Hippocampal formation (tissue), 2 donors: ENCODE results near the gene NOL3.
"Not testable (repeated sequence)": the region's sequence is repeated elsewhere in the genome, so short reads cannot be mapped to it uniquely, and the experiment has no call there.

Source experiments
- DNase-seq, 2 donors: peaks; one replicate each; lab custom pipeline; 2025; lab: John Stamatoyannopoulos, UW

NOL3 gene

DNA sequence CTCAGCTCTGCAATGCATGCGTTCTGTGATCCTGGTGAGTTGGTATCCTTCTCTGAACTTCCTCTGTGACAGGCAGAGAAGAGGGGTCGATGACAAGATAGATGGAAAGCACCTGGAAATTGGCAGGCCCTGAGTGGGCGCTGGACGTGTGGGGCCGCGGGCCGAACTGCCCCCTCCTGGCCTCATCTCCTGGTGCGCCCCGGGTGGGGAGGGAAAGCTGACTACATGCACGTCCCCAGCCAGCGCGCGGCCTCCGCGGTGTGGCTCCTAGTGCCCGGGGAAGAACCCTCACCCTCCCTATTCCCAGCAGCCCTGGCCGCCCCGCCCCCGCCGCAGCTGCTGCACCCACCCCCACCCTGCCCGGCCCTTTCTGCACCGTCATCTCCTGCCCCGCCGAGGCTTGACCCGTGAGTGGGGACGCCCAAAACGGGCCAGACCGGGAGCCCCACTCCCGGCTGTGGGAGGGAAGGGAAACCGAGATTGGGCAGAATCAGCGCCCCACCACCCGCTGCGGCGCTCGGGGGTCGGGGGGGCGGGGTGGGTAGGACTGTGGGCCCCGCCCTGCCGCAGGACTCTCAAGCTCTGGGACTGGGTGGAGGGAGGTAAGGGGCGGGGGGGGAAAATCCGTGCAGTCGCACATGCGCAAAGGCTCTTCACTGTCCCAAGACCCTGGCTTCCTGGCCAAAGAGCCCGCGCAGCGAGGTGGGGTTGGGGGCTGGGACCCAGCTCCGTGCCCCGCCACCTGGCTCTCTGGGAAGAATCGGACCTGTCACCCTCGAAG lies at the start of gene NOL3:
TSS of gene NOL3 (plus strand) at position 371 of the 781 bp plus-strand sequence.
- DNase-seq, result peak; percentile 29 to 57

DNA sequence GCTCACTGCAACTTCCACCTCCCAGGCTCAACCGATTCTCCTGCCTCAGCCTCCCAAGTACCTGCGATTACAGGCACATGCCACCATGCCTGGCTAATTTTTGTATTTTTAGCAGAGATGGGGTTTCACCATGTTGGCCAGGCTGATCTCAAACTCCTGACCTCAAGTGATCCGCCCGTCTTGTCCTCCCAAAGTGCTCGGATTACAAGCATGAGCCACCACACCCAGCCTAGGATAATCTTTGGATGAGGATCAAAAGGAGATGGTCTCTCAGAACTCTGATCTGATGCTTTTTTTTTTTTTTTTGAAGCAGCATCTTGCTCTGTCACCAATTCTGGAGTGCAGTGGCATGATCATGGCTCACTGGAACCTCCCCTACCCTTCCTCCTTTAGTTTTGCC lies 47.5 kb upstream of the NOL3 start:
- DNase-seq, result not testable (repeated sequence)

DNA sequence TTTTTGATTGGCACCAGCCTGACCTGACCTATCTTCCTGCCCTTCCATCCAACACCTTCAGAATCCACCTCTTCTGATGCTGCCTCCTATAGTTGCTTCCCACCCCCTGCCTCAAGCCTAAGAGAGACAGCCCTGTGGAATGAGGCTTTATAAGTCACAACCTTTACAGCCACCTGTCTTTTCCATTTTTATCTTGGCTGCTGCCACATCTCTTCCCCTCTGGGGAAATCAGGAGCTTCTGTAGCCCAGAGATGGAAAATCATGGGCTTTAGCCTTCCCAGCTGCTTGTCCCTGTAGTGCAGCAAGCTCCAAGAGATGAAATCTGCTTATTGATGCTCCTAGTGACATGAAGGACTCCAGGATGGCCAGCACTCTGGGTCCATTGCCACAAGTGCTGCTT lies 41.9 kb upstream of the NOL3 start:
- no peak for DNase-seq

DNA sequence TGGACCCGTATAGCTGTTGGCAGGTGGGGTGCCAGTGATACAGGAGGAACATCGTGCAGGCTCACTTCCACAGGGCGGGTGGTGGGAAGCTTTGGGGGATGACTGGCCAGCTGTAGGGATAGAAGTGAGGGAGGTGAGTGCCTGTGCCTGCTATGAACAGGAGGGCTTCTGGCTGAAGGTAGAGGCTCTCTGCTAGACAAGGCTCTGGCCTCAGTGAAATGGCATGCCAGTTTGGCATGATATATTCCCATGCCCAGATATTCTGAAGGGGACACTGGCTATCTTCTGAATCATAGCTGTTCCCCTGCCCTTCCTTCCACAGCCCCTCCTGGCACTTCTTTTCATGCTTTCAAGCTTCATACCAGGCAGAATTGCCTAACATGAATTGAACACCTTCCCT lies 41.5 kb upstream of the NOL3 start:
- DNase-seq, result no peak

DNA sequence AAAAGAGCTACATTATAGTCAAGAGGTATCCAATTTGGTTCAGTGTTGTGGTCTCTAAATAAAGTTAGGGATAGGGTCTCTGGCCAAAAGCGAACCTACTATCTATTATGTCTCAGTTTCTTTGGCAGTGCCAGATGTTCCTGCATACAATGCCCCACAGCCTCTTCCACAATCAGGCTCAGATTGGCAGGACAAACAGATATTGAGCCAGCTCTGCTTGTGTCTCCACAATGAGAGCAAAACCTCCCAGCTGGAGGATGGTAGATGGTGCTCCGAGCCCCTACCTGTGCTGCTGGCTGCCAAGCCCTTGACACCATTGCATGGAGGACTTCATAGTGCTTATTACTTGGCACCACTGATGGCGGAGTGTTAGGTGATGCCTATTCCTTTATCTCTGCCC lies 40.9 kb upstream of the NOL3 start:
- peak in 1 of 2 donors; percentile 16 for DNase-seq

DNA sequence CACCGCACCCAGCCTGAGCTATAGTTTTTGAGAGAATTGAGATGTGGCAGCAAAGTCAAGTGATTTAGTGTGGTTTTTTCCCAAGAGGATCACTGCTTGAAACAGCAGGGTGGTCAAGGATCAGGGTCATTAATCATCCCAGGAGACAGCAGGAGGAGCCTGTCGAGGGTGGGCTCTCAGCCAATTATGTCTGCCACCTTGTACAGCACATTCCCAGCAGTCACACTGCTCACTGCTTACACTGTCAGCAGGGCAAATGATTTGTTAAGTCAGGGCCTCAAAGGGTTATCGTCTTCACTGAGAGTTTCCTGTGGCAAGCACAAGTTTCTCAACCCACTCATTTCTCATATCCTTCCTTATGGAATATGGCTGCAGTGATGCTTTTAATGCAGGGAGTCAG lies 32.7 kb upstream of the NOL3 start:
- DNase-seq, result no peak

DNA sequence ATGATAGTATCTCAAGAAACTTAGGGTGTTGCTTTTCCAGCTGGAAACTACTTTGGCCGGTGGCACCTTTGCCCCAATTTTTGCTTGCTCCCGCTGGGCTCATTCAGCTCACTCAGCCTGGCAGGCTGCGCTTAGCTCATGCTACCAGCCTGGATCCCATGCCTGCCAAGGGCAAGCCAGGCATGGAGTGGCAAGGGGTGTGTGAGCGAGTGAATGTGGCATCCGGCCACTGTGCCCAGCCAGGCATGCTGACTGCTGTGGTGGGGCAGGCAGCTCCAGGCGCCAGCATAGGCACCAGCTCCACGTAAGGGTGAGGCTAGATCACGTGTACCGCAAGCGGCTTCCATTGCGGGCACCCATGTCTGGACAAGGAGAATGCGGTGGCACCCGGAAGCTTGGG lies 28.9 kb upstream of the NOL3 start:
- no peak for DNase-seq

DNA sequence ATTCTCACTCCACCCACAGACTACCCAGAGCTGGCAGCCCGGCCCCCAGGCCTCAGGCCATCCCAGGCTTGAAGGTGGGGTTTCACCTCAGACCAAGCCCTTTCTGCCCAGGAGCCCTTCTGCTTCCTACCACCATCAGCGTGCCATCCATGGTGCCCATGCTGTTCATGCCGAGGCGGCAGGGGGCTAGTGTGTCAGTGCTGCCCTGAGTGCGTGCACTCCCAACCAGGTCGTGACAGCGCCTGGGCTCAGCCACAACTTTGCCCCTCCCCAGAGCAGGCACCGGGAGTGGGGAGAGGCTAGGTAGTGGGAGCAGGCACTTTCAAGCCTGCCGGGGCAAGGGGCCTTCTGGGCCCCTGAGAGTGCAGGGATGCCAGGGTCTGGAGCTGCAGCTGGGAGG lies 28.0 kb upstream of the NOL3 start:
- no peak for DNase-seq

DNA sequence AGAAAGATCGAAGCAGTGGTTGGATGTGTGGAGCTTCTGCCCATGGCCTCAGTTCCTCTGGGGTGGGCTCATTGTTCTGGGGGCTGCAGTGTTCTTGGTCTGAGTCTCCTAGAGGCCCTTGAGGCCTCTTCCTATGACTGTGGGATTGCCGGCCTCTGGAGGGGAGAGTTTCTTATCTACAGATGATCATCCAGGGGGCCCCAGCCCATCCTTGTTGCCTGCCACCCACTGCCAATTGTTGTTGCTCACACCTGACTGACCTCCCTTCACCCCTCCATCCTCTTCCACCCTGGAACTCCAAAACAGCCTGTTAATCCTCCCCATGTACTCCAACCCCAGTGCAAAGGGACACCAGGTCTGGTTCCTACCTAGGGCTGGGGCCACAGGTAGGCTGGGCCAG lies 25.4 kb upstream of the NOL3 start:
- DNase-seq, result no peak

DNA sequence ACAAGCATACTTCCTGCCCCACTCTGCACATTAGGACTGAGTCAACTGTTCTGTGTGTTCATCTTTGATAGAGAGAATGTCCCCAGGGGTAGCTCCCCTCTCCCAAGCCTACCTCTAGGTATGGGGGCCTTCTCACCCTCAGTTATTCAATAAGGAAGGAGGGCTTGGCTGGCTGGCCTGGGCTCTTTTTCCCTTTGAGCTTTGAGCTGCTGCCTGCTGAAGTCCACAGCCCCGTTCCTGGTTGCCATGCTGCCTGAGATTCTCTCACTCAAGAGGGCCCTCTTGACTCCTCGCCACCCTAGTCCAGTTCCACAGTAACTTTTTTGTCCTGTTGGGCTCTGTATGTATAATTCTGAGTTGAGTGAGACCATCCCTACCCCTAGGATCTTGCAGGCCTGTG lies 24.6 kb upstream of the NOL3 start:
- no peak for DNase-seq

DNA sequence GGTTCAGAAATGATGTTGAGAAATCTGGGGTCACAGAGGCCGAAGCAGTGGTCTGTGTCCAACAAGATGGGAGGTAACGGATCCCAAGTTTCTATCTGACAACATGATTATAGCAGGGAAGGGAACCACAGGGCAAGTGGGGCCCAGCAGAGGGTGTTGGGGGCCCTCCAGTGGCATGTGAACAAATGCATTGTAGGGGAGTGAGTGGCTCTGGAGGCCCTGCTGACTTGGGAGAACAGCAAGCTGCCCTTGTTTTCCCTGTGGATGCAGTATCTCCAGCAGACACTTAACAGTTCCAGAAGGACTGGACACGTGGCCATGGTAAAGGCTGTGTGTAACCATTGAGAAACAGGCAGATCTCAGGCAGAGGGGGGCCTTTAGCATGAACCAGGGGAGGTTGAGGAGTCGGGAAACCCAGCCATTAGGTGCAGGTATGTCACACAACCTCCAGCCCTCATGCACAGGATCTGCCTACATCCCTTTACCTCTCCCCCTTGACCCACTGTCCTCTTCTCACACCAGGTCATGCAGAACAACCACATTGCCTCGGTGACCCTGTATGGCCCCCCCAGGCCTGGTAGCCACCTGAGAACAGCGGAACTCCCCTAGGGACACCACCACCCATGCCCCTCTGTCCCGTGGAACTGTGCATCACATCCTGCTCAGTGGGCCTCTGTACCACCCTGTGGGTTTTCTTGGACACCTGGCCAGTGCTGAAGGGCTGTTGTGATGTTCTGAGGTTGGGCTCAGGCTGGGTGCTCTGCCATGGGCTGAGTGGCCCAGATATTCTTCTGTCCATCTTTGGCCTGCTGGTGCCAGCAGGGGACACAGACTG lies 23.6 kb upstream of the NOL3 start:
- no peak for DNase-seq

DNA sequence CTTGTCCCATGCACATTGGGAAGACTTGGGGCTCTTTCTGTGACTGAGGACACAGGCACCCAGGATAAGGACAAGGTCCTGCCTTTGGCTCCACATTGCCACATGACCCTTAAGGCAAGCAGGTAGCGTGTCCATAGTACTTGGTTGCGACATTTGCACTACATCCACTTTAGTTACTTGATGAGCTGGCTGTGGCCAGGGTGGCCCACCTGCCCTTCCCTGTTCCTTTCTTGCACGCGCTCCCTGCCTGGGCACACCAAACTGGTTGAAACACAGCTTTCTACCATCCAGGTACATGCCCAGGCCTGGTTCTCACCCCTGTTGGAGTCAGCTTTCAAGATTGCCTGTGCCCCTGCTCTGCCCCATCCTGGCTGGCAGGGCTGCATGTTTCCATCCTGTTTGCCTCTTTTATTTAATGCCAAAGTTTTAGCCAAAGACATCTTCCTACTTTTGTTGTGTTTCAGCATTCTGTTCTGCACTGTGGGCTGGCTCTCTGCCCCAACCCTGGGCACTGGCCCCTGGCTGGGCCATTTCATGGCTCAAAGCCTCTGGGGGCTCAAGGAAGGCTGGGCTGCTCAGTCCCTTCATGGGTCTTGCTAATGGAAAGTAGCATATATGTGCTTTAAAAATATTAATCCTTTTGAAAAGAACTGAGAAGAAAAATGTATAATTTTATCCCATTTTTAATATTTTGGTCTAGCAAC lies 22.7 kb upstream of the NOL3 start:
- no peak for DNase-seq

DNA sequence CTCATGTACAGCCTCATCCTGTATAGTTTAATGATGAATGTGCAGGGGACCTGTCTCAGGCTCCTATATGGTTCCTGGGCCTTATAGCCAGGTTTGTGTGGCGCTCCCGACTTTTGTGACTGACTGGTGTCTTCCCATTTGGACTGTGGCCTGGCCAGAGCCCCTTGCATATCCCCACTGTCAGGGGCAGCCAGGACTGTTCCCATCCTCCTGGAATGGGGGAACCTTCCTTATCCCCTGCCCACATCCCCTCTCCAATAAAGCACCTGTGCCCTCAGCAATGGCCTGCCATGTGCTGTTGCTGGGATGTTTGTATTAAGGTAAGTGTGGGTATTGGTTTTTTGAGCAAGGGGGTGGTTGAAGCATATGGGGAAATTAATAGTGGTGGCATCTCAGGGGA lies 22.1 kb upstream of the NOL3 start:
- DNase-seq, result no peak

DNA sequence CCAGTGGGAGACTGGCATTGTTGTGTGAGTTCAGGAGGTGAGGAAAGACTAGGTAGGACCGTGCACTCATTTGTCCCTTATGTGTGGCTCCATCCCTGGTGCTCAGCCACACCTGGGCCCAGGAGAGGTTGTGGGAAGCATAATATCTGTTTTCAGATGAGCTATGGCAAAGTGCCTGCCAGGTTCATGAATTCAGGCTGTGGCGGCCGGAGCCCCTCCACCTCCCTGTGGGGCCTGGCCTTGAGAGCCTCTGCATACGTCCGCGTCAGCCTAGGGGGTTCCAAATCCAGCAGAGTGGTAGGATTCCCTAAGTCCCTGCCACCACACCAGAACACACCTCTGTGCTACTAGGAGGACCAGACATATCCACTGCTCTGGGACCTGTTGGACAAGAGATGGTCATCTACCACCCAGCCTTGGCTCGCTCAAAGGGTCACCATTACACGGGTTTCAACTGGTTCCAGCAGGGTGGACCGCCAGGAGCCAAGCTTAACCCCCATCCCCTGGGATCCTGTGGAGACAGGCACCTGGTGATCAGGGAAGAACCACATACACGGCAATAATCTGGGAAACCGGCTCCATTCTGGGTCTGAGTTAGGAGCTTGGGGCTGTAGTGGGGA lies 21.6 kb upstream of the NOL3 start:
- DNase-seq, result no peak

DNA sequence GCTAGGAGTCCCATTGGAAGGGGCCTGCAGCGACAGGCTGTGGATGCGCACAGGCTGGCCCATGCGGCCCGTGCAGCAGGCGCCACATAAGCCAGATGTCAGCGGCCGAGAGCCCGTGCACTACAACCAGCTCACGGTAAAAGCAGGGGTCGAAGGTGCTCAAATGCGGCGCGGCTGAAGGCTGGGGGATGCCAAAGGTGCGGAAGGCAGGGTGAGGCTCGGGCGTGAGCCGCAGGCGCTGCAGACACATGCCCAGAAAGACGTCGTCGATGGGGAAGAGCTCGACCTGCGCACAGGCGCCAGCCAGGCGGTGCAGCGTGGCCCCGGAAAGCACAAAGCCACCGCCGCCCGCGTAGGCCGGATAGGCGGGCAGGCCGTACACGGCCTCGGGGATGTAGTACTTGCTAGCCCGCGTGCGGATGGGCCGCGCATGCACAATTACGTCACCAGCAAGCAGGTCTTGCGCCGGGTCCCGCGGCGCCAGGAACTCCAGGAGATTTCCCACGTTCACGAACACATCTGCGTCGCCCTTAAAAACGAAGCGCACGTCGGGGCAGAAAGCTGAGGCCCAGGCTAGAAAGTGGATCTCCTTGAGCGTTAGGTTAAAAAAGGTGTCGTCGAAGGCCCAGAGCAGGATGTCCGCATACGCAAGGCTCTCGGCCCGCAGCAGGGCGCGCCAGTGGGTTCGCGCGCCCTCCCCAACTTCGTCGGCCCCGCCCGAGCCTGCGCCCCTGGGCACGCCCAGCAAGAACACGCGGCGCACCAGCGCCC lies 20.9 kb upstream of the NOL3 start:
- DNase-seq, result no peak

DNA sequence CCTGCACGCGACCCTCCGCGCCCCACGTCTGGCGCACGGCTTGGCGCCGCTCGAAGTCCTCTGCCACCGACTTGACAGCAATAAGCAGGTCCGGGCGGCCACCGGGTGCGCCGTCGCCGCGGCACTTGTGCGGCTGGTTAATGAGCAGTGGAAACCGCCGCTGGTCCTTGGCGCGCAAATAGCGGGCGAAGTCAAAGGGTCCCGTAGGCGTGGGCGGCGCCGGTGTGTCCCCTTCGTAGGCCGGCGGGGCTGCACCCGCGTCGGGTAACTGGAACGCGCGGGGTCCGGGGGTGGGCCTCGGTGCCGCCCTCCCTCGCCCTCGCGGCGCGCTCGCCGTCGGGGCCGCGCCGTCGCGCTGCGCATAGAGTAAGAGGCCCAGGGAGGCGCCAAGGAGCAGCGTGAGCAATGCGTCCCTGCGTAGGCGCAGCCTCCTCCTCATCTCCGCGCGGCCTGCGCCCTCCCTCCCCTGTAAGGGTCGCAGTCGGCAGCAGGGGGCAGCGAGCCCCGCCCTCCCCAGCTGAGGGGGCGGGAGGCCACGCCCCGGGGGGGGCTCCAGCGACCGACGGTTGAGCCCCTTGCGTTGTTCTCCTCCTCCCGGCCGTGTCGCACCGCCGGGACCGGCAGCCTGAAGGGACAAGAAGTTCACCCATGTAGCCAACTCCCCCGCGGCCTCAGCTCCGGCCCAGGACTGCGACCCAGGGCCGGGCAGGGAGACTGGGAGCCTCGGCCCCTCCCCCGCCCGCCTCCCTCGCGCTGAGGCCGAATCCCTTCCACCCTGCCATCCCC lies 20.1 kb upstream of the NOL3 start:
- no peak for DNase-seq

DNA sequence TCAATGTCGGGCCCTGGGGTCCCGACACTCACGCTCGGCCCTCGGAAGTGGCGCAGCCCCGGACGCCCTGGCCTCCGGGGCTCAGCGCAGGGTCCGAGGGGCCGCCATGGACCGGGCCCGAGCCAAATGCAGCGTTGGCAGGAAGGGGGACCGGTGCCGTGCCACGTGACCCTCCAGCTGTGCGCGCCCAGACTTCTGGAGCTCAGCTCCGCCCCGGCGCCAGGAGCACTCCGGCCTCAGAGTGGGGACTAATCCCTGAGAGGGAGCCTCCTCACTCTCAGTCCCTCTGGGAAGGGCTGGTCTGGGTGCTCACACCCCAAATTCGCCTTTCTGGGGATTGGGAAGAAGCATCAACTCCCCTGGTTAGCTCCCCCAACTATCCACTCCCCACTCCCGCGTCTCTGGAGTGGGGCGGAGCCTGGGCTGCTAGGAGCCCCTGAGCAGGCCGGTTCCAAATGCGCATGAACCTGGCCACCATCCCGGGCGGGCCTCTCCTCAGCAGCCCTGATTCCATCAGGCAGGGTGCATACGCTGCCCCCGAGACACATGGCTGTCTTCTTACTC lies 19.4 kb upstream of the NOL3 start, which contains the start of gene B3GNT9:
TSS of gene B3GNT9 (minus strand) at position 166 of the 564 bp plus-strand sequence. CDS start 513 bp downstream, outside the sequence.
- DNase-seq, result peak; percentile 70 to 81

DNA sequence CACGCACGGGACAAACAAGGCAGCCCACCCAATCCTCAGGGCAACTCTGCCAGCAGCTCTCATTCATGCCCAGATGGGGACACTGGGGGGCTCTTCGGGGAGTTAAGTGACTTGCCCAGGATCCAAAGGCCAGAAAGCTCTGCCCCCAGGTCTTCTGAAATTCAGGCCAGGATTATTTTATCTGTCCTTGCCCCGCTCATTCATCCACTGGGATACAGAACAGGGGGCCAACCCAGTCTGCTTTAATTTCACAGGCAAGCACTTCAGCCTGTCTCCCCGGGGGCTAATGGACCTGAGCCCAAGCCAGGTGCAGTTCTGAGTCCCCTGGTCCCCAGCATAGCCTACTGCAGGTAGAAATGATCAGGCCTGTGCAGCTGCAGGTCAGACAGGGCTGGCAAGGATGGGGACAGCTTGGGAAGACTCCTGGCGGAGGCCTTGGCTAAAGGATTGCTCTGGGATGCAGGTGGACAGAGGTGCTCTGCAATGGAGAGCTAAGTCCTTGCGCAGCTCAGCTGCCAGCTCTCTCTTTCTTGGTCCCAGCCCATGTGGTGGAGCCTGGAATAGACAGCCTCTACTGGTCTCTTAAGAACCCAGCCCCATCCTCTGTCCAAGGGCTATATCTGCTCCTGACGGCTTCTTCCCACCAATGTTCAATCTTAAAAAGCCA lies 18.8 kb upstream of the NOL3 start:
- DNase-seq, result no peak

DNA sequence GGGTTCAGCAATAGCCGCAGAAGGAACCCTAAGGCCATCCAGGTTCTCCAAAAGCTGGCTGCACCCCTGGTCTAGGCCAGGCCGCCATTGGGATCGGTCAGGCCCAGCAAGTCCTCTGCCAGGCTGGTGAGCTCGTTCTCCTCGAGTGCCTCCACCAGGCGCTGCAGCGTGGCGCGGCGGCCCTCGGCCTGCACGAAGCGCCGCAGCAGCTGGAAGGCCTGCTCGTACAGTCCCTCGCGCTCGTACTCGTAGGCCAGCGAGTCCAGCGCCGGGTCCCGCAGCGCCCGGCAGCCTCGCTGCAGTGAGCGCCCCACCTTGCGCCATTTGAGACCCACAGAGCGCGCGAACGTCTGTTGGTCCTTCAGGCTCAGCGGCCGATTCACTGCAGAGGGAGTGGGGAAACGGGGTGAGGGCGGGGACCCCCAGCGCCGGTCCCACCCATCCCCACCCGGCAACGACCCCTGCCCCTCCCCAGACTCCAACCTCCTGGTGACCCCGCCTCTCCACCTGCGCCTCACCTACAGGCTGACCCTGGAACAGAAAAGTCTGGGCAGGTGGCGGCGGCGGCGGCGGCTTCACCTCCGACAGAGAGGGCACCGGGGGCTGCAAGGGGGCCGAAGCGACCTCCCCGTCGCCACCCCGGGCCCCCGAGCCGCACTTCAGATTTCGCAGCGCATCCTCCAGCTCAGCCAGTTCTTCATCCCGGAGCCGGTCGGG lies 15.6 kb upstream of the NOL3 start:
- DNase-seq, result no peak
